IgD-negative memory B cell (primary cell): Measurements from ENCODE around the gene ARSI. TPM values are rescaled to one million over a fixed set of nuclear protein-coding genes. Genes with fewer than 3 reads are reported as not detected.

Source experiments
- H3K27ac Mint-ChIP-seq, 3 donors: one replicate each; pipeline ENCODE4 v1.8.0; 2020 to 2022; ENCODE audit warnings: mild to moderate bottlenecking in 3 of 3, mixed read lengths in 3 of 3, moderate library complexity in 1 of 3
- H3K27me3 Mint-ChIP-seq: one replicate; pipeline ENCODE4 v1.8.0; 2021; ENCODE audit warnings: mixed read lengths
- H3K36me3 Mint-ChIP-seq: one replicate; pipeline ENCODE4 v1.8.0; 2020; ENCODE audit warnings: mild to moderate bottlenecking, mixed read lengths
- H3K4me1 Mint-ChIP-seq, 3 donors: one replicate each; pipeline ENCODE4 v1.8.0; 2020 to 2022; ENCODE audit warnings: mixed read lengths in 3 of 3, mild to moderate bottlenecking in 1 of 3
- H3K4me3 Mint-ChIP-seq, 4 donors: one replicate each; pipeline ENCODE4 v1.8.0; 2020 to 2022; ENCODE audit warnings: mild to moderate bottlenecking in 4 of 4, mixed read lengths in 4 of 4, moderate library complexity in 3 of 4
- H3K9me3 Mint-ChIP-seq, 3 donors: one replicate each; pipeline ENCODE4 v1.8.0; 2020 to 2021; ENCODE audit warnings: mixed read lengths in 3 of 3, mild to moderate bottlenecking in 1 of 3
- polyA plus RNA-seq: library from polyadenylated mRNA; unstranded; fragments of 300-500 nt; fragmentation: Illumina TruSeq; gene quantifications from one replicate; pipeline ENCODE4 v1.2.3, GENCODE V29; 2021

The ARSI gene
- polyA plus RNA-seq, 1 donor from 2014 or later, result not detected

GRCh38 chr5:150246835-150247234, 55.9 kb downstream of the ARSI start:
- Mint-ChIP-seq H3K4me1 (no peaks in the 10 kb centered on the region), H3K4me3 (no peak overlapping the region), H3K36me3 (no peaks in the 10 kb centered on the region), H3K27me3 (peaks cover 1% of the 10 kb centered on the region), H3K27ac (no peak overlapping the region), H3K9me3 (no peaks in the 10 kb centered on the region)

DNA sequence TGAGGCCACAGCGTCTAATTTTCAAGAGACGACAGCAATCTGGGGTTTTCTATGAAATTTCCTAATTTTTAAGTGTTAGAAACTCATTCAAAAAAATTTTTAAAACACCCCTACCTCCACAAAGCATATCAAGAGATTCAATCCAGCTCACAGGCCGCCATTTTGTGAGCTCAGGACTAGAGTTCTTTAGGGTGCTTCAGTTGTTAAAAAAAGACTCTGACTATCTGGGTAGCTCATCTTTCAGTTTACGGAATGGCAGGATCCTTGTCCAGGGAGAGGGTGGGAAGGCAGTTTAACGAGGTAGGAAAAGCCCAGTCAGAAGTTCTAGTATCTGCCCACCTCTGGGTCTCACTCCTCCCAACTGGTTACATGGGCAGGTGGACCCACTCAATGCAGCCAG, 56.3 kb downstream of the ARSI start:
- Mint-ChIP-seq H3K27ac (peak overlapping the region in 1 of 3 donors; percentile 39), H3K9me3 (no peaks in the 10 kb centered on the region), H3K36me3 (no peaks in the 10 kb centered on the region), H3K27me3 (peaks cover 1% of the 10 kb centered on the region), H3K4me1 (no peaks in the 10 kb centered on the region), H3K4me3 (no peak overlapping the region)

Other genes starting within 250 kb of the ARSI start
- gene CSF1R, start 216.4 kb downstream of the ARSI start, polyA plus RNA-seq, result 0.10 TPM
- 0.45 TPM for gene PDGFRB, start 147.1 kb downstream of the ARSI start, polyA plus RNA-seq
- gene CDX1, start 136.1 kb downstream of the ARSI start, polyA plus RNA-seq, result not detected
- gene SLC6A7, start 112.8 kb downstream of the ARSI start, polyA plus RNA-seq, result not detected
- gene CAMK2A, start 13.1 kb downstream of the ARSI start, polyA plus RNA-seq, result not detected
- gene TCOF1, start 54.8 kb upstream of the ARSI start, polyA plus RNA-seq, result 26.4 TPM
- 29,718 TPM for gene CD74, start 110.0 kb upstream of the ARSI start, polyA plus RNA-seq
- 7,694 TPM for gene RPS14, start 146.8 kb upstream of the ARSI start, polyA plus RNA-seq
- gene NDST1, start 205.2 kb upstream of the ARSI start, polyA plus RNA-seq, result 3.1 TPM